GM19397 (cell line): ENCODE measurements around the gene MRPL14.
"Not testable (repeated sequence)": the region's sequence is repeated elsewhere in the genome, so short reads cannot be mapped to it uniquely, and the experiment has no call there.

Source experiments
- ATAC-seq: cut with Tn5 transposase; IDR thresholded peaks from one replicate; pipeline ENCODE4 v1.9.1; 2021; ENCODE audit warnings: mild to moderate bottlenecking, moderate library complexity; ENCODE audit not compliant: unreplicated experiment

The MRPL14 gene

DNA sequence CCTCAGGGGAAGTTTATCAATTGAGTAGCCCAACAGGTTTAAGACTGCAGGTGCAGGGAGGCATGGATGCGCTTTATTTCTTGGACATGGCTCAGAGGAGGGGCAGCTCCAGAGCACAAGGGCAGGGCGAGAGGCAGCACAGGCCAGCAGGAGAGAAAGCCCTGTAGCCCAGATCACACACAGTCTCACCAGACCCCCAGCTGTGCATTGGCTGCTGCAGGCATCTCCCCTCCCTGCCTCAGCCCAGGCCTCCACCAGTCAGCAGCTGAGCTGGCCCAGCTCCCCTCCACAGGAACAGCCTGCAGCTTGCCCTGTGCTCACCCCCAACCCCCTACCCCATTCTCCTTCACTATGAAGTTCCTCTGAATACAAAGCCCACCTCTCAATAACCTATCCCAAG lies 24.7 kb downstream of the MRPL14 start:
- ATAC-seq, result no peak

- ATAC-seq, result no peak
Measured at GRCh38 chr6:44101832-44102231, 25.4 kb downstream of the MRPL14 start.

DNA sequence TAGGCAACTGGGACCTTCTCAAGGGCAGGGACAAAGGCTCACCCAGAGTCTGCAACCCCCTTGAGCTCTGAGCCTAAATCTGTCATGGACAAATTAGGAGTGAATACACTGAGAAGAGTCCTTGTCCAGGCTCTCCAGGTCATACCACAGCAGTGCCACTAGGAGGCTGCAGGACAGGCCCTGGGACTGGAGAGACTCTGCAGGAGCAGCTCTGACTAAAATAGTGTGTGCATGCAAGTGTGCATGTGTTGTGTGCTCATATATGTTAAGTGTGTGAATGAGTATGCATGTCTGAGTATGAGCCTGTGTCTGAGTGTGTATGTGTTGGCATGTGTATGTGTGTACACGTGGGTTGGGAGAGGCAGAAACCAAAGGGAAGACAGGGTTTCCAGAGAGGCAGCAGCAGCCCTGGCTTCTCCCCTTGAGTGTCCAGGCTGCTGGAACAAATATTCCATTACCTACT lies 27.1 kb downstream of the MRPL14 start:
- no peak for ATAC-seq

DNA sequence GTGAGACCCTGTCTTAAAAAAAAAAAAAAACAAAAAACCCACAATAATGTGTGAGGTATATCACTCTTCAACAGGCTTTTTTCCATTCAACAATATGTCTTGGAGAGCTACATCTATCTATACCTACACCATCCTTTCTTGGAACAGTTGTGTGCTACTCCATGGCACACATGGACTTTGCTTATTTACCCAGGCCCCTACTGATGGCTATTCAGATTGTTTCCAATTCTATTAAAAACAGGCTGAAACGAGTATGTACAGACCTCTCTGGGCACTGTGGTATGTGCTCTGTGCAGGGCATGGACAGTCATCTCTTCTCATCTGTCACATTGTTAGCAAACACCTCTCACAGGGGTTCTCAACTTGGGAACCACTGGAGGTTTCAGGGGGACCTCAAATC lies 28.1 kb downstream of the MRPL14 start:
- ATAC-seq, result no peak

GRCh38 chr6:44097782-44098317 lies 29.4 kb downstream of the MRPL14 start:
- ATAC-seq, result no peak

GRCh38 chr6:44096612-44097011 lies 30.6 kb downstream of the MRPL14 start:
- no peak for ATAC-seq

- not testable (repeated sequence) for ATAC-seq
Measured at GRCh38 chr6:44095243-44095623, 32.0 kb downstream of the MRPL14 start.

- no peak for ATAC-seq
Measured at GRCh38 chr6:44094403-44095242, 32.6 kb downstream of the MRPL14 start.

- ATAC-seq, result no peak
Measured at GRCh38 chr6:44093750-44094402, 33.4 kb downstream of the MRPL14 start.

- ATAC-seq, result no peak
Measured at GRCh38 chr6:44093066-44093465, 34.2 kb downstream of the MRPL14 start.

DNA sequence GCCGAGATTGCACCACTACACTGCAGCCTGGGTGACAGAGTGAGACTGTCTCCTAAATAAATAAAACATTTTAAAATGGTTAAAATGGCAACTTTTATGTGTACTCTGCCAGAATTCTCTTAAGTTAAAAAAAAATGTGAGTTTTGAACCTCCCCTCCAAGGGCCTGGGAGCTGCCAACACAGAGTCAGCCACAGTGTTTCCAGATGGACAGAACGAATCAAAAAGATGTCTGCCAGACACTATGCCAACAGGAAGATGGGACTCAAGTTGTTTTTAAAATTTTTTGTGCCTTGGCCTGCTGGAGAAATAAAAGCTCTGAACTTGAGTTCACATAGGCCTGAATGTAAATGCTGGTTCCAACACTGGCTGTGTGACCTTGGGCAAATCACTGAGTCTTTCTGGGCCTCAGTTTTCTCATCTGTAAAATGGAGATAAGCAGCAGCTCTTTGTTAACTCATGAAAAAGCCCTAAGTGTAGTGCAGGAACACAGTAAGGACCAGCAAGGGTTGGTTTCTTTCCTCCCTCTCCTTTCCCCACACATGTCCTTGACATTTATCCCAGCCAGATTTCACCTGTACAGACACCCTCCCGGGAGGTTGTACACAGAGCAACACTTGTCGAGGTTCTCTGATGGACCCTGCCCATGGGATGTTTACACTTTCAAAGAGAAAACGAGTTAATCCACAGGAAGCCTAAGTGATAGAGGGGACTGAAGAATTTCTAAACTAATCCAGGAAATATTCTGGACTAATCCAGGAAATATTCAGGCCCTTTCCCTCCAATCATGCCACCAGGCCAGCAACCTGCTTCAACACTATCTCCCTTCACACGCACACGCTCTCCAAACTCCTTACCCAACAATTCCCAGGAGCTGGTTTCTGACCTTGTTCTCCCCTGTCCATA lies 35.0 kb downstream of the MRPL14 start:
- no peak for ATAC-seq

DNA sequence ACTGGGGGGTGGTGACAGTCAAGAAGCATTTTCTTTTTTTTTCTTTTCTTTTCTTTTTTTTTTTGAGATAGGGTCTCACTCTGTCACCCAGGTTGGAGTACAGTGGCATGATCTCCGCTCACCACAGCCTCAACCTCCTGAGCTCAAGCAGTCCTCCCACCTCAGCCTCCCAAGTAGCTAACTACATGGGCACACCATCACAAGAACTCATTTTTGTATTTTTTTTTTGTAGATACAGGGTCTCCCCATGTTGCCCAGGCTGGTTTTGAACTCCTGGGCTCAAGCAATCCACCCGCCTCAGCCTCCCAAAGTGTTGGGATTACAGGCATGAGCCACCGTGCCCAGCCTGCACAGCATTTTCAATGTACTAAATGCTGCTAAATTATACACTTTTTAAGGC lies 35.9 kb downstream of the MRPL14 start:
- not testable (repeated sequence) for ATAC-seq

GRCh38 chr6:44090465-44090864 lies 36.8 kb downstream of the MRPL14 start:
- ATAC-seq, result no peak

- no peak for ATAC-seq
Measured at GRCh38 chr6:44088827-44089590, 38.2 kb downstream of the MRPL14 start.

GRCh38 chr6:44087623-44088022 lies 39.6 kb downstream of the MRPL14 start:
- ATAC-seq, result no peak

DNA sequence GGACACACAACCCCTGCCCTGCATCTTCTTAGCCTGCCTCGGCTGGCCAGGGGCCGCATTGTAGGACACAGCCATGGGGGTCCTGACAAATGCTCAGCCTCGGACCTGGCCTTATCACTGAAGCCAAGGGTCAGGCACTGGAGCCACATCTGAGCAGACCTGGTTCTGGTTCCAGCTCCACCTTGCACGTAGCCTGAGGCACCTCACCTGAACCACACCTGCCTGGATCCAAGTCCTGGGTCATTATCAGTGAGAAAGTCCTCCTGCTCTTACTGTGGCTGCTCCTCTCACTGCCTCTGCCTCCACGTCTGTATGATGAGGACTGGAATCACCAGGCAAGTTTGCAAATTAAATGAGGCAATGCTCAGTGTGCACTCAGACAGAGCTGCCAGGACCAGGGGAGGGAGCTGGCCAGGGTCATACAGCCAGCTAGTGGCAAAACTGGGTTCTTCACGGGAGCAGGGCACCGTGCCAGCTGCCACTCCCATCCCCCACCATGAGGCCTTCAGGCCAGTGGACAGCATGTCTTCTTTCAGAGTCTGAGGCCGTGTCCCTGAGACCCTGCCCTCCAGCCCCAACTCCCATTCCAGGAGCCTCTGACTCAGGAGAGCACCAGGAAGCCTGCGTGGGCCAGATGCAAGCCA lies 40.2 kb downstream of the MRPL14 start:
- no peak for ATAC-seq

DNA sequence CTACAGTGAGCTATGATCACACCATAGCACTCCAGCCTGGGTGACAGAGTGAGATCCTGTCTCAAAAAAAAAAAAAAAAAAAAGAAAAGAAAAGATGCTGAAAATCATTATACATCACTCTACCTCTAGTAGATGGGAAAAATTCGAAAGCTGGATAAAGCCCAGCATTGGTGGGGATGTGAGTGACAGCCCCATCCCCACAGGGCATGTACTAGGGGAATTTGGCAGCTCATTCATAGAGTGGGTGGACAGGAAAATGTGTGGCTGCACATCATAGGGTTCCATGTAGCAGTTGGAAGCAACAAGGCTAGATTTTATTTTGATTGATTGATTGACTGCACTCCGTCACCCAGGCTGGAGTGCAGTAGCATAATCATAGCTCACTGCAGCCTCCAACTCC lies 42.0 kb downstream of the MRPL14 start:
- no peak for ATAC-seq

GRCh38 chr6:44084231-44085014 lies 42.8 kb downstream of the MRPL14 start:
- ATAC-seq, result no peak

DNA sequence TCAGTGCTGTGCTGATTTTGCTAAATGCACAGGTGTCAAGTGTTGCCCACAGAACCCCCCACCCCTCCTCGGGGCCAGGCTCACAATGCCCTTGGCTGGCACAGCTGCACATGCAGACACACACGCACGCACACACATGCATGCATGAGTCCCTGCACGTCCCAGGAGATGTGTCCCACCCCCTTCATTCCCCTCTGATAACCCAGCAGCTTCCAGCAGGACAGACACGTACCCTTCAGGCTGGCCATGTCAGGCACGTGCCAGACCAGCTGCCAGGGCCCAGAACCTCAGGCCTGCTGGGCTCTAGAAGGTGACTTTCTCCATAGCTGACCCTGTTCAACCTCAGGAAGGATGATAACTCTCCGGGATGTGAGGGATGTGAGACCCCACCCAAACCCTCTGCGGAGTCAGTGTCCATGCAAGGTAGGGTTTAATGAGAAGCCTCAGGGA lies 44.4 kb downstream of the MRPL14 start:
- ATAC-seq, result no peak
